ENCODE data around the gene ZNF202.
"Not testable (repeated sequence)": the region's sequence is repeated elsewhere in the genome, so short reads cannot be mapped to it uniquely, and the experiment has no call there.

ZNF202 gene

DNA sequence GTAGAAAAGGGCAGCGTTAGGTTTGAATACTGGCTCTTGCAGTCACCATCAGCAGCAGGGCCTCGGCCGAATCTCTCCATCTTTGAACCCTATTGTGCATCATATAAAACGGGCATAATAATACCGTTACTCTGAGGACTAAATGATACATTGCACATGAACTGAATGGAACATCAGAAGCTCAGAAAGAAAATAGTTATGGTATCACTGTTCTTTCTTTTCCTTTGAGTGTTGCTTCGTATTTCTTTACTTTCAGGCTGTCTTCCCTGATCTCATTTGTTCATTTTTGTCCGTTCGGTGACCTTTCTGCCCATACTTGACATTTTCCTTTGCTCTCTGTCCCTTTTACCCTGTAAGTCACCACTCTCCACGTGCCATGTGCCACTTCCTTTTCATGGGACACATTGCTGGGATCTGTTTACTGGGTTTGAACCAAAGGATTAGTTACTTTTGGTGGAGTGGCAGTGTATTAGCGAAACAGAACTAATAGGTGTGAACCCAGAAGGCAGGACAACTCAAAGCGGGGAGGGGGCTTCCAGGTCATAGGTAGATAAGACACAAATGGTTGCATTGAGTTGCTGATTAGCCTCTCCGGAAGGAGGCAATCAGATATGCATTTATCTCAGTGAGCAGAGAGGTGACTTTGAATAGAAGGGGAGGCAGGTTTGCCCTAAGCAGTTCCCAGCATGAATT lies 717 bp upstream of the ZNF202 start:
- peak; percentile 2 for DNase-seq (ENCODE audit: low spot score)
- FAIRE-seq, result no peak

DNA sequence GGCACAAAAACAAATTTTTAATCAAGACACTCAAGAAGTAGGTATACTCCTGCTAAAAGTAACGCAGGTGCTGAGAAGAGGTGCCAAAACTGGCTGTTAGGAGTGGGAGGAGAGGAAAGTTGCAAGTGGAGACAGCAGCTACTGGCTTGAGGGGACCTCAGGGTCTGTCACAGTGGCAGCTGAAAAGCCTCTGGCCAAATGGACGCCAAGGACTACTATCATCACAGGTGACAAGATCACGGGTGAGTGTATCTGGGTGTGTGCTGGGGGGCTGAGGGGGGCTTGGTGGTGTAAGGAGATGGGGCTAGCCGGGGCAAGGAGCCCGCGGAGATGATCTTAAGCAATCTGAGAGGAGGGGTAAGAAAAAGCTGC lies 687 bp downstream of the ZNF202 start:
- no peak for FAIRE-seq
- peak; percentile 2 for DNase-seq (ENCODE audit: low spot score)

DNA sequence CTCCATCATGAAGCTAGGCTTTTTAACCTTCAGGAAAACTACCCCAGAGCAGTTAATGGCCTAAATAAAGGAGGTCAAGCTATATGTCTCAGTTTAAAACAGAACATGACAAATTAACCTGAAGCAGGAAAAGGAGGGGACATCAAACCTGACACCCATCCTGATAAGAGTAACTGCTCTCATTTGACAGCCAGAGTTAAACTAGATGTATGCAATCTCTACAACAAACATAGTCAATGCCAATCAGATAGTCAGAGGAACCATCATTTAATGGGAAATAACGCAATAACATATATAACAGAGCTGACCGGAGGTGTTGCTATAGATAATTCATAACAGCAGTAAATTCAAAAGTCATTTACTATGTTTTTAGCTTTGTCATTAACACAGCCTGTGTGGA lies 3.1 kb downstream of the ZNF202 start:
- DNase-seq (ENCODE audit: low spot score), result no peak
- FAIRE-seq, result no peak

DNA sequence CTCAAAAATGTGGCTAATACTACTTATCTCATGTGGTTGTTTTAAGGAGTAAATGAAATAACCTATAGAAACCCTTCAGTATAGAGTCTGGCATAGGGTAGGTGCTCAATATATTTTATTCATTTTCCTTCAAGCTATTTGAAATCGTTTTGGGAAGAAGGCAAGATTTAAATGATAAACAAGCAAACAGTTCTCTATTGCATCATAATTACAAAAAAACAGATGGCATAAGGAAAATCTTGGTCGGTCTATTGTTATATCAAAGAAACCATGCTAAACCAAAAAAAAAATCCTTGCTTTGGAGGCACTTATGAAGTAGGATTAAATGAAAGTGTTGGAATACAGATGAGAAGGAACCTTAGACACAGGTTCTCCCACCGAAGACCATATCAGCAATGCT lies 4.7 kb downstream of the ZNF202 start:
- FAIRE-seq, result no peak
- DNase-seq (ENCODE audit: low spot score), result no peak

DNA sequence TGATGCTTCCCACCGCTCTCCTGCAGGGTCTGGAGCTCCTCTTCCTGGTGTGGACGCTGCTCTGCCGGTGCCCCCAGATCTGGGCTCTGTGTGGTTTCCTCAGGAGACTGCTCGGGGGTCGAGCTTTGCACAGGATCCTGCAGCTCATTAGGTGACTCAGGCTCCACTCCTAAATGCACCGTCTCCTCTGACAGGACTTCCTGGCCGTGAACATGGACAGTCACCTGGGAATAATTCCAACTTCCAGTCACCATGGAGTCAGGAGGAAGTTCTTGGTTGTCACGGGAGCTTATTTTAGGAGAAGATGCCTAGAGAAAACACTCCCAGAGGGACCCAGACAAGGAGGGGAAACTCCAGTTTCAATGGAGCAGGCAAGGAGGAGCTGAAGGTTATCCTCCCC lies 11.9 kb downstream of the ZNF202 start:
- FAIRE-seq, result no peak
- no peak for DNase-seq (ENCODE audit: low spot score)

DNA sequence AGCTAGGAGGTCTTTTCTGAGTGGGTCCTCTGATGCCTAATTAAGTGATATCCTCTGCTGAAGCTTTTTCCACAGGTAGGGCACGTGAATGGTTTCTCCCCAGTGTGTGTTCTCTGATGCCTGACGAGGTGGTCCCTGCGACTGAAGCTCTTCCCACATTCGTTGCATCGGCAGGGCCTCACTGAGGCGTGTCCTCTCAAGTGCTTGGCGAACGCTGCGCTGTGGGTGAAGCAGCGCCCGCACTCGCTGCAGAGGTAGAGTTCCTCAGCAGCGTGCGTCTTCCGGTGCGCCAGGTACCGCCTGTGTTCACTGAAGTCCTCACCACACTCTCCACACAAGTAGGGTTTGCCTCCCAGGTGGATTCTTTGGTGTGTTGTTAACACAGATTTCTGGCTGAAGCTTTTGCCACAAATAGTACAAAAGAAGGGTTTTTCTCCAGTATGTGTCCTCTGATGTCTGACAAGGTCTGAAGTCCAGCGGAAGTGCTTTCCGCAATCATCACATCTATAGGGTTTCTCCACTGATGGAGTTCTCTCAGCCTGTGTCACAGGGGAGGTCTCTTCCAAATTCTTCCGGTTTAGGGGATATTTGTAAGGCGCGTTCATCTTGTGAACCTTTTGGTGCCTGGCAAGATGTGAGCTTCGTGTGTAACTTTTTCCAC lies 15.3 kb downstream of the ZNF202 start:
- no peak for DNase-seq (ENCODE audit: low spot score)
- no peak for FAIRE-seq

DNA sequence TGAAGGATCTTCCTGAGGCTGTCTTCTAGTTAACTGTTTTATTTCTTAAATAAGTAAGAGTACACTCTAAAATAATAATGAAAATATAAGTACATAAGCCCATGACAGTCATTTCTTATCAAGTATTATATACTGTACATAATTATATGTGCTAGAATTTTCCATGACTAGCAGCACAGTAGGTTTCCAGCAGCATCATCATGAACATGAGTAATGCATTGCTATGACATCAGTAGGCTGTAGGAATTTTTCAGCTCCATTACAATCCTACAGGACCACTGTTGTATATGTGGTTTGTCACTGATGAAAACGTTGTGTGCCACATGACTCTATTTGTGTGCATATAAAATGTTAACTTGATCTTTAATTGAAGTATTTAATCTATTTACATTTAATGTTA lies 22.0 kb downstream of the ZNF202 start:
- FAIRE-seq, result no peak
- DNase-seq (ENCODE audit: low spot score), result no peak

DNA sequence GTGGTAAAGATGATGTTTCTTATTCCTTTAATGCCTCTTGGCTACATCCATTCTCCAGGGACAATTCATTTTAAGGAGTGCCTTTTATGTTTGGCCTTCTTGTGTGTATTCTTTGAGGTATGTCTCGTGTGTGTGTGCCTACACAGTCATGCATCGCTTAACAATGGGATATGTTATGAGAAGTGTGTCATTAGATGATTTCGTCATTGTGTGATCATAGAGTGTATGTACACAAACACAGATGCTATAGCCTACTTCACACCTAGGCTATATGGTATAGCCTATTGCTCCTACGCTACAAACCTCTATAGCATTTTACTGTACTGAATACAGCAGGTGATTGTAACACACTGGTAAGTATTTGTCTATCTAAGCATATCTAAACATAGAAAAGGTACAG lies 23.0 kb downstream of the ZNF202 start:
- no peak for DNase-seq (ENCODE audit: low spot score)
- FAIRE-seq, result no peak

DNA sequence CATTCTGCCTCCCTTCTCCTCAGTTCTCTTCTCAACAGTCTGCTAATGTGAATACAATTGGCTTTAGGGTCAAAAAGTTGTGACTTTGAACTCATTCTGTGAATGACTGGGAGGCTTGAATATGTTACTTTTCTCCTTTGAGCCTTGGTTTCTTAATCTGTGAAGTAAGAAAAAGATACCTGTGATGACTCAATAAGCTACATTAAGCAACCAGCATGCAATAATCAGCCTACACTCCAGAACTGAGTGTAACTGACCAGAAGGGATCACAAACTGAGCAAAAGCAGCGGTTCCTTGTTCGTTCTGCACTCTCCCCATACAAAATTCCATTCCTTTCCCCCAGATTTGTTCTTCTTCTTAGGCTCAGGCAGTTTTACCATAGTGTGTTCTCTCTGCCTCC lies 23.4 kb downstream of the ZNF202 start:
- no peak for FAIRE-seq

DNA sequence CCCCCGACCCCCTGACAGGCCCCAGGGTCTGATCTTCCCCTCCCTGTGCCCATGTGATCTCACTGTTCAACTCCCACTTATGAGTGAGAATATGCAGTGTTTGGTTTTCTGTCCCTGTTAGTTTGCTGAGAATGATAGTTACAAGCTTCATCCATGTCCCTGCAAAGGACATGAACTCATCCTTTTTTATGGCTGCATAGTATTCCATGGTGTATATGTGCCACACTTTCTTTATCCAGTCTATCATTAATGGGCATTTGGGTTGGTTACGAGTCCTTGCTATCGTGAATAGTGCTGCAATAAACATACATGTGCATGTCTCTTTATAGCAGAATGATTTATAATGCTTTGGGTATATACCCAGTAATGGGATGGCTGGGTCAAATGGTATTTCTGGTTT lies 28.8 kb downstream of the ZNF202 start:
- not testable (repeated sequence) for FAIRE-seq; DNase-seq (ENCODE audit: low spot score)

More for the DNA sequence above, 23.4 kb downstream of the ZNF202 start:
- DNase-seq (ENCODE audit: low spot score), result no peak

DNA sequence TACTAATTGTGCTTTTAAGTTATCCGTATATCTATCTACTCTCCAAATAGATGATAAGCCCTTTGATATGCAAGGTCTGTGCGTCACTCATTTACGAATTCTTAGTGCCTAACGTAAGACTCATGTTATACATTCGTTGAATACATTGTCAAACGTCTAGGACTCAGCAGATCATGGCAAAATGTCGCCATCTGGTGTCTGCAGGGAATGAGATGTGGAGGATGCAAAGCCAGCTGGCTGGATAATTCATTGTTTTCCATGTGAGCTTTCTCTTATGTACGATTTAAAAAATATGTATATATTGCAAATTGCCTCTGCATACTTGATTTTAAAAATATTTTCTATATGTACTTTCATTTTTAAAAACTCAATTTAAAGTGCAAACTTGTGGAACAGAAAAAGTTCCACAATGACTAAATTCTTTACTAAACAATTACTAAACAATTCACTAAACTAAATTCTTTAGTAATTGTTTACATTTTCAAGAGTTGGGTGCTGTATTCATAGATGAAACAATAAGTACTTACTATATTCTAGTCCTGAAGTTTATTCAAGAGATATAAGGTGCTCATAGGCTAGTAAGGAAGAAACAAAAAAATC lies 33.8 kb downstream of the ZNF202 start:
- DNase-seq (ENCODE audit: low spot score) (peak; percentile 37), FAIRE-seq (no peak)

DNA sequence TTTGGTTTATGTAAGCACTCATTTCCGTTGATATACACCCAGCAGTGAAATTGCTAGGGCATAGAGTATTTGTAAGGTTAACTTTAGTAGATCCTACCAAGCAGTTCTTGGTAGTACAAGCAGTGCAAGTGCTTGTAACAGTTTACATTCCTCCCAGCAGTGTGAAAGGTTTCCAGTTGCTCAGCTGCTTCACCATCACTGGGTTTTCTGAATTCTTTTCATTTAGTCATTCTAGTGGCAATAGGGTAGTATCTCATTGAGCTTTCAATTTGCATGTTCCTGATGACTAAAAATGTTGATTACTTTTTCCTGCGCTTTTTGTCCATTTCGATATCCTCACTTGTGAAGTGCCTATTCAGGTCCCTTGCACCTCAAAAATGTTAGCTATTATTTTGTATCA lies 34.3 kb downstream of the ZNF202 start:
- FAIRE-seq (no peak), DNase-seq (ENCODE audit: low spot score) (no peak)

DNA sequence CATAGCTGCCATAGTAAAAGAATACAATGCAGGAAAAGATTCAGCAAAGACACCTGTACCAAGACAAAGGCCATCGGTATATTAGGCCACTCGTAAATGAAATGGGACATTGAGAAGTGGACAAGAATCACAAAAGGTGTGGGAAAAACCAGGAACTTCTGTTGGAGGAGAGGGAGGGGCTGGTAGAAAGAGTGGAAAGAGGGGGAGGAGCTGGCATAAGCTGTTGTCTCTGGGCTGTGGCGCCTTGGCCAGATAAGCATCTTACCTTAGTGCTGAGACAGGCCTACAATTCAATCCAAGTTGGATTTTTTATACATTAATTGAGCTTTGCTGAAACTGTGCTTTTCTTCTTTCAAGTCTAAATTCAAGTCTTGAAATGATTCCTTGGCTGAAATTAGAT lies 37.1 kb downstream of the ZNF202 start:
- no peak for FAIRE-seq
- DNase-seq (ENCODE audit: low spot score), result no peak

DNA sequence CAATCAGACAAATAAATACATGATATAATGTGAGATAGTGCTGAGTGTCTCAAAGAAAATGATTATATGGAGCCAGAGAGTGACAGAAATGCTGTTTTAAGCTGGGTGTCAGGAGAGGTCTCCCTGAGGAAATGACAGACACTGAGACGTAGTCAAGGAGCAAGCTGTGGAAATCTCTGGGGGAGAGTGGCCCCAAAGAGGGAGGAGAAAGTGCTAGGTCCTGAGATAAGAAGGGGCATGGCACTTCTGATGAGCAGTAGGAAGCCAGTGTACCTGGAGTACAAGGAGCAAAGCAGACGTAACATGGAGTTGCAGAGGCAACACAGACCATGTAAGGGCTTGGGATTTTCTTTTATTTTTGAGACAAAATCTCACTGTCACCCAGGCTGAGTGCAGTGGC lies 38.8 kb downstream of the ZNF202 start:
- DNase-seq (ENCODE audit: low spot score), result no peak
- no peak for FAIRE-seq

DNA sequence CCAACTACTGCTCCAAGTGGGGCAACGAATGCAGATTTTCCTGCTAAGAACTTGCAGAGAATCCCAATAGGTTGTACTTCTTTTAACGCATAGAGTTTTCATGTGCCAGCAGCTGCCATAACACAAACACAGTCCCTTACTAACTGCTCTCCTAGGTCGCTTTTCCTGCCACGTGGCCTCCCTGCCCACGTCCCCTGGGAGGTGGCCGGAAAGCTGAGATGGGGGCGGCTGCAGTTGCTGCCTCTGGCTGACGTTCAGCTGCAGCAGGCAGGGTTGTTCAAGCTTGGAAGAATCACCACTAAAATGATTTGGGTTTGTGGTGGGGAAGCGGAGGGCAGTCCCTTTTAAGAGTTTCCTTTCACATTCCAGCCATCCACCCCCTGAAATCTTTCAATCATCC lies 39.3 kb downstream of the ZNF202 start:
- DNase-seq (ENCODE audit: low spot score), result no peak
- FAIRE-seq, result no peak

DNA sequence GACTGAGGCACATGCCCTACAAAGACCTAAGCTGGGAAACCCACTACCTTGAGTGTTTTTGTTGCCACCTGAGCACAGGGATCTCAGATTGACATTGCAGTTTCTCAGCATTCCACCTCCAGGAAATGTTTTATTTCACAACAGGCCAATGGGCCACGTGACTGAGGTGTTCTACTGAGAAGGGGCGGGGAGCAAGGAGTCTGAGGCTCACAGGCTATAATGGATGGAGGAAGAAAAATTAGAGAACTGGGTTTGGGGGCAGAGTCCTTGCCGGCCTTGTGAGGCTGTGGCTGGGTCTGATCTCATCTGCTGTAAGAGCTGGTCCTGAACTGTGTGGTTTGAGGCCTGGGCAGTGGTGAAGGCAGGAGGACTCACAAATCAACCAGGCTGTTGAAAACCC lies 40.7 kb downstream of the ZNF202 start:
- no peak for DNase-seq (ENCODE audit: low spot score)

DNA sequence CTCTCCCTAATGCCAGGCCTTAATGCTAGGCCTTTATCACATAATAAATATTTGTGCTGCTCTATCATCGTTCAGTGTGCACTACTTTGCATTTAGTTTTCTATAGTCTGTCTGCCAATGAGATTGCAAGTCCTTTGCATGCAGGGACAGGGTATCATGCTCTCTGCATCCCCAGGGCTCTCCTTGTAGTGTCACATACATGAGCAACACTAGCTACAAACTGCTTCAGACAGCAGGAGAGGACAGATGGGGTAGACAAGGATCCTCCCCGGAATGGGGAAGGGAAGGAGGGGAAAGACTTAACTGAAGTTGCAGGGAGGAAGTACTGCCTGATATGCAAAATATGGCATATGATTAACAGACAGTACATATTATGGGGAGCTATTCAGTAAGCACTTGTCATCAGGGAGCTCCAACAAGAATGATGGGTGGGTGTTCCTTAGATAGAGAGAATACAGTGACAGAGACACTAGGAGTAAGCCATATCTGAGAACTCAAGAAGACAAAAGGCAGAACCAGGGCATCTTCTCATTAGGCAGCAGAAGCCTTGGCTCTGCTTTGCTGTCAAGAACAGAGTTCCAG lies 42.8 kb downstream of the ZNF202 start:
- DNase-seq (ENCODE audit: low spot score), result no peak
- no peak for FAIRE-seq

More for the DNA sequence above, 40.7 kb downstream of the ZNF202 start:
- FAIRE-seq, result no peak

DNA sequence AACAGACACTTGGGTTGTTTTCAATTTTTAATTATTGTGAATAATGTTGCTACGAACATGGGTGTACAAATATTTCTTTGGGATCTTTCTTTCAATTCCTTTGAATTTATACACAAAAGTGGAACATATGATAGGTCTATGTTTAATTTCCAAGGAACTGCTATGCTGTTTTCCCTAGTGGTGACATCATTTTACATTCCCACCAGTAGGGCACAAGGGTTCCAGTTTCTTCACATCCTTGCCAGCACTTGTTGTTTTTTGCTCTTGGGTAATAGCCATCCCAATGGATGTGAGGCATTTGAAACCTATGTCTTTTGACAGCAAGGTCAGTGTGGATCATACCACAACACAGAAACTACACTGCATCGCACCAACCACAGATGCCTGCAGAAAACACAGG lies 45.3 kb downstream of the ZNF202 start:
- FAIRE-seq (no peak), DNase-seq (ENCODE audit: low spot score) (no peak)

DNA sequence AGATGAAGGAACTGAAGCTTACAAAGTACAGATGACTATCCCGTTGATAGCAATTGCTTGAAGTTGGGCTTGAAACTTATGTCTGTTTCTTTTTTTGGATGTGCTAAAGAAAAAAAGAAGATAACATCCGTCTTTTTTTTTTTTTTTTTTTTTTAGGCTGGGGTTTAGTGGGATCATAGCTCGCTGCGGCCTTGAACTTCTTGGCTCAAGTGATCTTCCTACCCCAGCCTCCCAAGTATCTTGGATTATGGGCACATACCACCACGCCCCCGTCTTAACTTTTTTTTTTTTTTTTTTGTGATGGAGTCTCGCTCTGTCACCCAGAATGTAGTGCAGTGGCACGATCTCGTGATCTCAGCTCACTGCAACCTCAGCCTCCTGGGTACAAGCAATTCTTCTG lies 46.2 kb downstream of the ZNF202 start:
- DNase-seq (ENCODE audit: low spot score), result no peak
- no peak for FAIRE-seq

DNA sequence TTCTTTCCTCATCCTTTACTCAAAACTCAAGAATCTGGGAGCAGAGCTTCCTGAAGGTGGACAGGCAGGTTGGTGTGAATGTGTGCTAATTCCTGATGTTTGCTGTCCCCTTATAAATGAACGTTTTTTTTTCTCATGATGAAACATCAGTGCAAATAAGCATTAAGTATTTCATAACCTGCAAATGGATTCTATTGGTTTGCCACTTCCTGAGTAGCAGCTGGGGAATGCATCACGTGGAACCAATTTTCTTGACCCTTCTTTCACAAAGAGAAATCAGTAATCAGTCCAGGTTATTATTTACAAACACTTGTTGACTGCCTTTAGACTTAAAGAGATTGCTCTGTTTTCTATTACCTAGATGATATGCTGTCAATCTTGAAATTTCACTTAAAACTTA lies 46.9 kb downstream of the ZNF202 start:
- no peak for FAIRE-seq
- DNase-seq (ENCODE audit: low spot score), result no peak

DNA sequence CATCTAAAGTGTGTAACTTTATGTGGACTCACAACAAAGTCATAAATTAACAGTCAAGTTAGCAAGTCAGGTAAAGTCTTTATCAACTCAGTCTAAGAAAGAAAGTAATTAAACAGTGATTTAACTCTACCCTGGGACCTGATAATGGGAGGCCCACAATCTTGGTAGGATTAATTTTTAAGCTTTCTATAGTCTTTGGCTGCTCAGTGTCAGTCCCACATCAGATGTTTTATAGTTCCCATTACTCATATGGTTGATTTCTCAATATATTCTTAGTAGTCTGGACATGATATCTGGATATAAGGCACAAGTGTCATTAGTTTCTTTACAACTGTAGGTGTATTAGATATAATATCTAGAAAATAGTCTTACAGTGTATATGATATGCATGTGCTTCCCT lies 48.5 kb downstream of the ZNF202 start:
- DNase-seq (ENCODE audit: low spot score) (no peak), FAIRE-seq (no peak)

DNA sequence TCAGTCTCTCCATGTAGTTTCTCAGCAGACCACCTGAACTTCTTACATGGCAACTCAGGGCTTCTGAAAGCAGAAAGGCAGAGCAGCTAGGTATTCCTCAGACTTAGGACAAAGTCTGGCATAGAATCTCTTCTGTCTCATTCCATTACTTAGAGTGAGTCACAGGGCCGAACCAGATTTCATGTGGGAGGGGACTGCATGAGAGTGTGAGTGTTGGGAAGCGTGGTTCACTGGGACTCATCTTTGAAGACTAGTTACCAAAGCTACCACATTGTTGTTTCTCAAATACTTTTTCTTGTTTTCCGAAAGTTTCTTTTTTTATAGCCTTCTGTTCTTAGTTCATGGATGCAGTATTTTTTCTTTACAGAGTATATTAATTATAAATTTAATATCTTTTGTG lies 51.0 kb downstream of the ZNF202 start:
- no peak for FAIRE-seq

DNA sequence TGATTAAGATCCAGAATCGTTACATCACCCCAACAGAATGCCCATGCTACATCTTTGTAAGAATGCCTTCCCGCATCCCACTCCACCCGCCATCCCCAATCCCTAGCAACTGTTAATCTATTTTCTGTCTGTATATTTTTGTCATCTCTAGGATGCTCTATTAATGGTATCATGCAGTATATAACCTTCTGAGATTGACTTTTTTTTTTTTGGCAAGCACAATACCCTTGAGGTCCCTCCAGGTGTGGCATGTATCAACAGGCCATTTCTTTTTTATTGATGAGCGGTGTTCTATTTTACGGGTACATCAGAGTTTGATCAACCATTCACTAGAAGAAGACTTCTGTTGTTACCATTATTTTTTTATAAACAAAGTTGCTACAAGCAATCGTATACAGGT lies 56.9 kb downstream of the ZNF202 start:
- no peak for DNase-seq (ENCODE audit: low spot score)
- no peak for FAIRE-seq

More for the DNA sequence above, 51.0 kb downstream of the ZNF202 start:
- DNase-seq (ENCODE audit: low spot score), result peak; percentile 47

Measured in urothelium cell line (cell line).